Measurements from ENCODE around the gene TSR3.

TSR3 gene

GRCh38 chr16:1338855-1339675 is 12.6 kb downstream of the TSR3 start:
- Histone ChIP-seq H2AFZ (ENCODE audit: low read depth, low read length) (no peak overlapping the region), H3K4me1 (ENCODE audit: insufficient read depth, low read length) (peaks cover 22% of the 10 kb centered on the region), H3K9me3 (ENCODE audit: insufficient read depth, low read length, severe bottlenecking) (no peaks in the 10 kb centered on the region), H3K9ac (ENCODE audit: low read depth, low read length) (no peak overlapping the region), H3K36me3 (ENCODE audit: insufficient read depth, low read length) (no peaks in the 10 kb centered on the region), H4K20me1 (ENCODE audit: insufficient read depth, low read length) (peaks cover 38% of the 10 kb centered on the region), H3K27ac (ENCODE audit: low read length) (no peak overlapping the region), H3K79me2 (ENCODE audit: insufficient read depth, low read length) (no peaks in the 10 kb centered on the region), H3K4me2 (ENCODE audit: insufficient read depth, low read length) (no peak overlapping the region), H3K27me3 (ENCODE audit: insufficient read depth, low read length, poor library complexity) (peaks cover 5% of the 10 kb centered on the region), H3K4me3 (ENCODE audit: low read depth in 1 of 2, low read length in 2 of 2) (no peak overlapping the region)
- TF ChIP-seq, protein P1, sequence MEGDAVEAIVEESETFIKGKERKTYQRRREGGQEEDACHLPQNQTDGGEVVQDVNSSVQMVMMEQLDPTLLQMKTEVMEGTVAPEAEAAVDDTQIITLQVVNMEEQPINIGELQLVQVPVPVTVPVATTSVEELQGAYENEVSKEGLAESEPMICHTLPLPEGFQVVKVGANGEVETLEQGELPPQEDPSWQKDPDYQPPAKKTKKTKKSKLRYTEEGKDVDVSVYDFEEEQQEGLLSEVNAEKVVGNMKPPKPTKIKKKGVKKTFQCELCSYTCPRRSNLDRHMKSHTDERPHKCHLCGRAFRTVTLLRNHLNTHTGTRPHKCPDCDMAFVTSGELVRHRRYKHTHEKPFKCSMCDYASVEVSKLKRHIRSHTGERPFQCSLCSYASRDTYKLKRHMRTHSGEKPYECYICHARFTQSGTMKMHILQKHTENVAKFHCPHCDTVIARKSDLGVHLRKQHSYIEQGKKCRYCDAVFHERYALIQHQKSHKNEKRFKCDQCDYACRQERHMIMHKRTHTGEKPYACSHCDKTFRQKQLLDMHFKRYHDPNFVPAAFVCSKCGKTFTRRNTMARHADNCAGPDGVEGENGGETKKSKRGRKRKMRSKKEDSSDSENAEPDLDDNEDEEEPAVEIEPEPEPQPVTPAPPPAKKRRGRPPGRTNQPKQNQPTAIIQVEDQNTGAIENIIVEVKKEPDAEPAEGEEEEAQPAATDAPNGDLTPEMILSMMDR (IDR thresholded peaks at IDR 0.05; ENCODE audit: borderline replicate concordance, extremely low read depth, low read length, poor library complexity, severe bottlenecking) = no peak
- no peak for TF ChIP-seq EZH2 (IDR thresholded peaks at IDR 0.05; ENCODE audit: borderline replicate concordance, low read depth, low read length, severe bottlenecking)
- ATAC-seq (ENCODE audit: insufficient read depth, low read depth) (no peak), DNase-seq (no peak)

- Histone ChIP-seq H2AFZ (ENCODE audit: low read depth, low read length) (no peak overlapping the region), H3K27me3 (ENCODE audit: insufficient read depth, low read length, poor library complexity) (peaks cover 5% of the 10 kb centered on the region), H3K27ac (ENCODE audit: low read length) (no peak overlapping the region), H3K79me2 (ENCODE audit: insufficient read depth, low read length) (no peaks in the 10 kb centered on the region), H3K9ac (ENCODE audit: low read depth, low read length) (no peak overlapping the region), H4K20me1 (ENCODE audit: insufficient read depth, low read length) (peaks cover 33% of the 10 kb centered on the region), H3K4me2 (ENCODE audit: insufficient read depth, low read length) (no peak overlapping the region), H3K4me1 (ENCODE audit: insufficient read depth, low read length) (peaks cover 14% of the 10 kb centered on the region), H3K36me3 (ENCODE audit: insufficient read depth, low read length) (no peaks in the 10 kb centered on the region), H3K4me3 (ENCODE audit: low read depth in 1 of 2, low read length in 2 of 2) (no peak overlapping the region), H3K9me3 (ENCODE audit: insufficient read depth, low read length, severe bottlenecking) (no peaks in the 10 kb centered on the region)
- TF ChIP-seq EZH2 (IDR thresholded peaks at IDR 0.05; ENCODE audit: borderline replicate concordance, low read depth, low read length, severe bottlenecking) = no peak
- TF ChIP-seq, protein P1 (IDR thresholded peaks at IDR 0.05; ENCODE audit: borderline replicate concordance, extremely low read depth, low read length, poor library complexity, severe bottlenecking) = peak; percentile 27
- no peak for DNase-seq
- no peak for ATAC-seq (ENCODE audit: insufficient read depth, low read depth)
These were observed 13.5 kb downstream of the TSR3 start for GRCh38 chr16:1338119-1338730.

GRCh38 chr16:1337486-1337885 is 14.2 kb downstream of the TSR3 start:
- Histone ChIP-seq H3K27ac (ENCODE audit: low read length) (no peak overlapping the region), H3K79me2 (ENCODE audit: insufficient read depth, low read length) (no peaks in the 10 kb centered on the region), H3K4me1 (ENCODE audit: insufficient read depth, low read length) (peaks cover 6% of the 10 kb centered on the region), H4K20me1 (ENCODE audit: insufficient read depth, low read length) (peaks cover 31% of the 10 kb centered on the region), H3K36me3 (ENCODE audit: insufficient read depth, low read length) (no peaks in the 10 kb centered on the region), H3K27me3 (ENCODE audit: insufficient read depth, low read length, poor library complexity) (peaks cover 5% of the 10 kb centered on the region), H3K4me2 (ENCODE audit: insufficient read depth, low read length) (no peak overlapping the region), H2AFZ (ENCODE audit: low read depth, low read length) (no peak overlapping the region), H3K4me3 (ENCODE audit: low read depth in 1 of 2, low read length in 2 of 2) (no peak overlapping the region), H3K9ac (ENCODE audit: low read depth, low read length) (no peak overlapping the region), H3K9me3 (ENCODE audit: insufficient read depth, low read length, severe bottlenecking) (no peaks in the 10 kb centered on the region)
- TF ChIP-seq EZH2 (IDR thresholded peaks at IDR 0.05; ENCODE audit: borderline replicate concordance, low read depth, low read length, severe bottlenecking) = no peak
- TF ChIP-seq, protein P1 (IDR thresholded peaks at IDR 0.05; ENCODE audit: borderline replicate concordance, extremely low read depth, low read length, poor library complexity, severe bottlenecking) = no peak
- DNase-seq = no peak
- no peak for ATAC-seq (ENCODE audit: insufficient read depth, low read depth)

Measured in DND-41 (cell line).